Neutrophil (primary cell): Measurements from ENCODE around the gene SRBD1.

Experiments
- H3K27ac ChIP-seq: fragments of 200-600 bp; sonication (generic); 2 replicates; pipeline ENCODE4 v1.5.1; 2016; ENCODE audit warnings: mild to moderate bottlenecking, moderate library complexity
- H3K27me3 ChIP-seq: fragments of 200-600 bp; sonication (generic); 2 replicates; pipeline ENCODE4 v1.6.0; 2016; ENCODE audit warnings: mild to moderate bottlenecking
- H3K36me3 ChIP-seq: fragments of 200-600 bp; sonication (generic); 2 replicates; pipeline ENCODE4 v1.5.1; 2017
- H3K4me1 ChIP-seq, 2 experiments: fragments of 200-600 bp in 1 of 2; sonication (generic) in 1 of 2; 1 replicate in 1 of 2; 2 replicates in 1 of 2; pipeline versions ENCODE4 v1.5.1 to v1.6.1; 2013 to 2016; ENCODE audit warnings: low read depth in 1 of 2, low read length in 1 of 2, mild to moderate bottlenecking in 1 of 2, moderate library complexity in 1 of 2; ENCODE audit not compliant: control insufficient read depth in 1 of 2, insufficient read depth in 1 of 2
- H3K4me3 ChIP-seq, 2 experiments: fragments of 200-600 bp in 1 of 2; sonication (generic) in 1 of 2; 1 replicate in 1 of 2; 2 replicates in 1 of 2; pipeline ENCODE4 v1.5.1; 2013 to 2016; ENCODE audit warnings: low read depth in 1 of 2, low read length in 1 of 2, mild to moderate bottlenecking in 1 of 2, moderate library complexity in 1 of 2
- H3K9me3 ChIP-seq: fragments of 200-600 bp; sonication (generic); 2 replicates; pipeline ENCODE4 v1.5.1; 2016
- CTCF ChIP-seq: fragments of 200-600 bp; sonication (generic); IDR thresholded peaks from 2 replicates; pipeline ENCODE4 v1.5.1; 2016; ENCODE audit warnings: antibody characterized with exemption

Gene SRBD1

GRCh38 chr2:45457211-45457945 lies 153.7 kb downstream of the SRBD1 start:
- Histone ChIP-seq H3K27me3 (no peaks in the 10 kb centered on the region), H3K9me3 (no peaks in the 10 kb centered on the region), H3K4me3 (no peak overlapping the region), H3K27ac (no peak overlapping the region), H3K36me3 (peaks cover 5% of the 10 kb centered on the region), H3K4me1 (no peaks in the 10 kb centered on the region)
- no peak for TF ChIP-seq CTCF

- no peak for TF ChIP-seq CTCF
- Histone ChIP-seq H3K4me1 (no peaks in the 10 kb centered on the region), H3K36me3 (no peaks in the 10 kb centered on the region), H3K27me3 (no peaks in the 10 kb centered on the region), H3K4me3 (no peak overlapping the region), H3K27ac (no peak overlapping the region), H3K9me3 (no peaks in the 10 kb centered on the region)
These were observed 158.2 kb downstream of the SRBD1 start for GRCh38 chr2:45452866-45453265.

GRCh38 chr2:45450634-45451033 lies 160.4 kb downstream of the SRBD1 start:
- Histone ChIP-seq H3K4me1 (no peaks in the 10 kb centered on the region), H3K27me3 (no peaks in the 10 kb centered on the region), H3K9me3 (no peaks in the 10 kb centered on the region), H3K36me3 (no peaks in the 10 kb centered on the region), H3K27ac (no peak overlapping the region), H3K4me3 (no peak overlapping the region)
- TF ChIP-seq CTCF = no peak

GRCh38 chr2:45448217-45448616 lies 162.8 kb downstream of the SRBD1 start:
- no peak overlapping the region for H3K4me3 ChIP-seq
- no peaks in the 10 kb centered on the region for H3K36me3 ChIP-seq
- no peaks in the 10 kb centered on the region for H3K9me3 ChIP-seq
- no peaks in the 10 kb centered on the region for H3K4me1 ChIP-seq
- no peak overlapping the region for H3K27ac ChIP-seq
- H3K27me3 ChIP-seq = no peaks in the 10 kb centered on the region
- TF ChIP-seq CTCF = no peak

- no peak overlapping the region for H3K4me3 ChIP-seq
- H3K27ac ChIP-seq = no peak overlapping the region
- no peaks in the 10 kb centered on the region for H3K36me3 ChIP-seq
- no peaks in the 10 kb centered on the region for H3K9me3 ChIP-seq
- TF ChIP-seq CTCF = no peak
- no peaks in the 10 kb centered on the region for H3K4me1 ChIP-seq
- no peaks in the 10 kb centered on the region for H3K27me3 ChIP-seq
These were observed 165.1 kb downstream of the SRBD1 start for GRCh38 chr2:45446016-45446415.
